T1000 (cell line): ENCODE measurements around the gene USP7.

Experiments used
- DNase-seq: peaks from one replicate; lab custom pipeline; 2025; ENCODE audit warnings: mixed read lengths; lab: John Stamatoyannopoulos, UW

USP7 gene

DNA sequence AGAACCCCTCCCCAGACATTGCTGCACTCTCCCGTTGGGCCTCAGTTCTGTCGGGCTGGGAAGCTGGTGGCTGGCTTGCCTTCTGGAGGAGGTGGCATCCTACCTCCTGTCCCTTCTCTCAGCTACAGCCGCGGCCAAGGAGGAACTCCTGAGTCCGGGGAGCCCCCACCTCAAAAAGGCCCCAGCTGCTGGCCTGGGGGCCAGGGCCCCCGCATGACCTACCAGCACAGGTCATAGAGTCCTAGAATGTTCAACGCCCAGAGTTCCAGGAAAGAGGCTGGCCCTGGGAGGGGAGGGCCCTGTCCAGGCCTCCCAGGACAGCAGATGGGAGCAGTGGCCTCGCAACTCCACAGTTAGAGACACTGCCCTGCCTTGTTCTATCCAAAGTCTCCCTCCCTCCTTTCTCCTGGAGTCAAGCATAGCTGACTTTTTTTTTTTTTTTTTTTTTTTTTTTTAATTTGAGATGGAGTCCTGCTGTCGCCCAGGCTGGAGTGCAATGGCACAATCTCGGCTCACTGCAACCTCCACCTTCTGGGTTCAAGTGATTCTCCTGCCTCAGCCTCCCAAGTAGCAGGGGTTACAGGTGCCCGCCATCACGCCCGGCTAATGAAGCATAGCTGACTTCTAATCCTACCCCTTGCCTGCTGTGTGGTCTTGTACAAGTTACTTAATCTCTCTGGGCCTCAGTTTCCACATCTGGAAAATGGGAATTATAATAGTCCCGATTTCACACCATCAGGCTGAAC, 102.0 kb downstream of the USP7 start:
- DNase-seq, result no peak

DNA sequence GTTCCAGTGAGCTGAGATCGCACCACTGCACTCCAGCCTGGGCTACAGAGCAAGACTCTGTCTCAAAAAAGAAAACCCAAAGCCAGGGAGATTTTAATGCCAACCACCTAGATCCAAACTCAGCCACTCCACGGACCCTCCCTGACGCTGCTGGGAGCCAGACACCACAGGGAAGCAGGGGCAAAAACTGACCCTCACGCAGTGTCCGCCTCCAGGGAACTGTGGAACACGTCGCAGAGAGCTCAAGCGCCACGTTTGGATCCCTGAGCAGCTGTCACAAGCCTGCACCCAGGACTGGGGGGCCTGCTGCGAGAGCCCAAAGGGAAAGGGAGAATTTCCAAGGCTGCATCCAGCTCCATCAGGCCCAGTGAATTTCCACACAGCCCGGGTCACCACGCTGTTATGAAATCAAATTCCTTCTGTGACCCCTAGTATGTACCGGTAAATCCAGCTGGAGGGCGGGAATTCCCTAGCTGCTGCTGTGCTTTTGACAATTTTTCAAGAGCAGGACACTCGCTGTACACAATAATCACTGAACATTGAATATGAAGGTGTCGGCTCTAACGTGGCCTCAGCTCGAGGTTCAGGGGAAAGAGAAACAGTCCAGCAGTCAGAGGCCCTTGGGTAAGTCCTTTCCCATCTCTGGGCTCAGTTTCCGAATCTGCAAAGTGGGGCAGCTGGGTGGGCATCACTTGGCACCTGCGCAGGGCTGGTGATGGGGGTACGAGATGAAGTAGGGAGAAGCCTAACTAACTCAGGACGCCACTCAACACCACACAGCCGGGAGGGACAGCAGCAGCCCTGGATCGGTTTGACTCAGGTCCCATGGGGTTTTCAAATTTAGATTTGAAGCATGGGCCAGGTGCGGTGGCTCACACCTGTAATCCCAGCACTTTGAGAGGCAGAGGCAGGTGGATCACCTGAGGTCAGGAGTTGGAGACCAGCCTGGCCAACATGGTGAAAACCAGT, 103.5 kb downstream of the USP7 start:
- DNase-seq, result no peak

DNA sequence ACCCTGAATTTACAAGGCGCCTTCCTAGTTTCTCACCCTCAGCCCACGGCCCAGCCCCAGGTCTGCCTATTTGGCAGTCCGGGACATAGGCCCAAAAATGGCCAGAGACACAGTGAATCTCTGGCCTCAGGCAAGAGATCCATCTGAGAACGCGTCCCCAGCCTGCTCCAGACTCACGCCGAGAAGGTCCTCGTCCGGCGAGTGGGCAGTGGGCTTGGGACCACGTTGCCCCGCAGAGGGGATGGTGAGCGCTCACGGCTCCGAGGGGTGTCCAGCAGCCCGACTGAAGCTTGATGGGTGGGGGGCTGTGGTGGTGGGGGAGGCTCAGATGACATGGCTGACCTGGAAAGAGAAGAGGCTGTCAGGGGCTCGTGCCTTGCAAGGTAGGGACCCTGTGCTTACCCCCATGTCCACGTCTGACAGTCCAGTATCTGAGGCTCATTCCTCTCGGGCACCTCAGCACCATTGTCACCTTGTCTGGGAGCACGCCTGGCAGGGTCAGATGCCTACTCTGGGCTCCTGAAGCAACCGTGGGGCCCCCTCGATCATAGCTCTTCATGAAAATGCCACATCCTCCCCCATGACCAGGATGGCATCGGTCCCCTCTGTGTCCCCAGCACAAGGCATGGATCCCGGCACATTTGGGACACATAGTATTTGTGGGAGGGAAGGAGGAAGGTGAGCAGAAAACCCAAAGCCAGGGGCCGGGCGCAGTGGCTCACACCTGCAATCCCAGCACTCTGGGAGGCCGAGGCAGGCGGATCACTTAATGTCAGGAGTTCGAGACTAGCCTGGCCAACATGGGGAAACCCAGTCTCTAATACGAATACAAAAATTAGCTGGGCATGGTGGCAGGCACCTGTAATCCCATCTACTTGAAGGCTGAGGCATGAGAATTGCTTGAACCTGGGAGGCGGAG, 104.5 kb downstream of the USP7 start:
- DNase-seq, result no peak

DNA sequence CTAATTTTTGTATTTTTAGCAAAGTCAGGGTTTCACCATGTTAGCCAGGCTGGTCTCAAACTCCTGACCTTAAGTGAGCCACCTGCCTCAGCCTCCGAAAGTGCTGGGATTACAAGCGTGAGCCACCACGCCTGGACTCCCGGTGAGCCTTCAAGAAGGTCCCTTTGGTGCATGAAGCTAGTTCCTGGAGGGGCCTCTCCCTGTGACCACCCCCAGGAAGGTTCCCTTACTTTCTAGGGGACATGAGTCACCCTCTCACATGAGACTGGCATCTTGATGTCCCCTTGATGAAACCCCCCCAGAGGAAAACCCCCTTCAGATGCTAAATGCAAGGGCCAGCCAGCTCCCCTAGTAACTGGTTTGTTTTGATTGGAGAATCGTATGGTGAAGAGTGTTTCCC, 107.7 kb downstream of the USP7 start:
- DNase-seq, result no peak

DNA sequence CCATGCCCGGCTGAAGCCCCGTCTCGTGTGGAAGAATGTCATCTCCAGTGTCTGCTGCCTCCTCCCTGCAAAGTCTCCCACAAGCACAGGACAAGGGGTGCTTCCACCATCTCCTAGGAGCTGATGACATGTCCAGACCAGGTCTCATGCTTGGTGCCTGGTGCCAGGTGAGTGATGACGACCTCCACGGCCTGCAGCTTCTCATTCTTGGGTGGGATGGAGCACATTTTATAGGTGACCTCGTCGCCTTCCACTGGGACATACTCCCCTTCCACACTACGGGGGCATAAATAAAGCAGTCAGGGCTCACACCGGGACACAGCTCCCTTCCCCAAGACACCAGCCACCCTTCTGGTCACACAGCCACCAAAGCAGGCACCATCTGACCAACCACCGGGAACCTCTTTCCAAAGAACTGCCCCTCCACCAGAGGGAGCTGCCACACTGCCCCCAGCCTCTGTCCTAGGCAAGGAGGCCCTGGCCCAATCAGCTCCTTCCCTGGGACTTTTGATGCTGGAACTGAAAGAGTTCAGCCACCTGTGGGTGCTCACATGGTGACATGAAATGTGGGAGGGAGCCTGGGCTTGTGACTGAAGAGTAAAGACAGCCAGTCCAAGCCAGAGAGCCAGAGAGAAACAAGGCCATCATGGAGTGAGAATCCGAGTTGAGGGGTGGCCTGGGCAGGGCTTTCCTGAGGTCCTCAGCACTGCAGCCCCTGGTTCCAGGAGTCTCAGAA, 108.5 kb downstream of the USP7 start:
- no peak for DNase-seq

DNA sequence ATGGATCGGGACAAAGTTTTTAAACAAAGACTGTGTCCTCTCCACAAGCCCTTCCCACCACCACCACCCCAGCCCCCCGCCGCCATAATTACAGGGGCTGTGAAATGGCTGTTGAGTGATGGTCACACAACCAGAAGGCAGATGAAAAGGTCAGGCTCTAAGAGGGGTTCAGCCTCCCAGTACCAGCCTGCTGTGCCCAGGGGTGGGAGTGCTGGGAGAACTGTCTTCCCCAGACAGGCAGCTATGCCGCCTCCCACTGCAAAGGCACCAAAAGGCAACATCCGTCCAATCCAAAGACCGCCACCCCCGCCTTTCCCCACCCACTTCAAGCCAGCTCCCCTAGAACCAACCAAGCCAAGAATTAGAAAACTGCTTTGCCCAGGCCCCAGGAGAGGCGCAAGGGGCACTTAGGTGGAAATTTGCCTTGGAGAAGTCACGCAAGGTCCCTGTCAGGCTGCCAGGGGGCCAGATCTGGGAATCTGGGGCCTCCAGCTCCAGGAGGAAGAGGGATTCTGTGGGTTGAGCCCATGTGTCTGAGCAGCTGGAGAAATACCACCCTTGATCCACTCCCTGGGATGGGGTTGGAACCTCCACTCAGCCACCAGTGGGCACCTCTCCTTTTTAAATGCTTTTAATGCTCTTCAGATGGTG, 109.3 kb downstream of the USP7 start:
- no peak for DNase-seq

DNA sequence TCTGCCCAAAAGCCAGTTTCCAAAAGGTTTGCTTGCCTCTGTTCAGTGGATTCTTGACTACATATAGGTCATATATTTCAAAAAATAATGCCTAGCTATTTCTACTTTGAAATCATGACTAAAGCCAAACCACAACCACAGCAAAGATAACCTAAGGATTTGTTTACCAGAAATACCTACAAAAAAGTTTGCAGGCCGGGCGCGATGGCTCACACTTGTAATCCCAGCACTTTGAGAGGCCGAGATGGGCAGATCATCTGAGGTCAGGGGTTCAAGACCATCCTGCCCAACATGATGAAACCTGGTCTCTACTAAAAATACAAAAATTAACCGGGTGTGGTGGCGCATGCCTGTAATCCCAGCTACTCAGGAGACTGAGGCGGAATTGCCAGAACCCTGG, 110.1 kb downstream of the USP7 start:
- no peak for DNase-seq

DNA sequence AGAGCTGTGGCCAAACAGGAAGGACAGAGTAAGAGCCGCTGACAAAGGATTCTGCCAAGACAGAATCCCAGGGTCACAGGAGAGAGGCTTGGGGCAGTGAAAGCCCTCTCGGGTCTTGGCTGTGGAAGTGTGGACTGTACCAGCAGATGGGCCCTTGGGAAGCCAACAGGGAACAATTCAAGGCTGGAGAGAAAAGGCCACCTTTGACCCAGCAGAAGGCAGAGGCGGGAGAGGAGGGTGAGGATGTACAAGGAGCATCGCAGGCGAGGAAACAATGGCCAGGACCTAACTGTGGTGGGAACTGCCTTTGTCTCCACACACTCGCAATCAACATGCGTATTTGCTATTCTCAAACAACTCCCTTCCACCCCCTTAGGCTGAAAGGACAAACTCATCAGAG, 110.6 kb downstream of the USP7 start:
- DNase-seq, result no peak

DNA sequence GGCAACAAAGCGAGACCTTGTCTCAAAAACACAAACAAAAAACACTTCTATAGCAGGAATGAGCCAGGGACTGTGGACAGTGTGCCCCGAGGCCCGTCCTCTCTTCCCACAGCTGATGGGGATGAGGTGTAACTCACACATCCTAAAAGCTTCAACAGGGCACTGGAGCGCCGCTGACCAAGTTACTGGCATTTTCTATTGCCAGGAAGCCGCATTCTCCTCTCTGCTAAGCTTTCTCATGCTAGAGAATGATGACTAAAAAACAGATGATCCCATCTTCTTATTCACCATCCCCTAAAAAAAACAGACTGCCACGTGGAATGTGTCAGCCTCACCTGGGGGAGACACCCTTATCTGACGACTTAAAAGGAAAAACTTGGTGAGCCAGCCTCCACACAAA, 111.2 kb downstream of the USP7 start:
- DNase-seq, result no peak

DNA sequence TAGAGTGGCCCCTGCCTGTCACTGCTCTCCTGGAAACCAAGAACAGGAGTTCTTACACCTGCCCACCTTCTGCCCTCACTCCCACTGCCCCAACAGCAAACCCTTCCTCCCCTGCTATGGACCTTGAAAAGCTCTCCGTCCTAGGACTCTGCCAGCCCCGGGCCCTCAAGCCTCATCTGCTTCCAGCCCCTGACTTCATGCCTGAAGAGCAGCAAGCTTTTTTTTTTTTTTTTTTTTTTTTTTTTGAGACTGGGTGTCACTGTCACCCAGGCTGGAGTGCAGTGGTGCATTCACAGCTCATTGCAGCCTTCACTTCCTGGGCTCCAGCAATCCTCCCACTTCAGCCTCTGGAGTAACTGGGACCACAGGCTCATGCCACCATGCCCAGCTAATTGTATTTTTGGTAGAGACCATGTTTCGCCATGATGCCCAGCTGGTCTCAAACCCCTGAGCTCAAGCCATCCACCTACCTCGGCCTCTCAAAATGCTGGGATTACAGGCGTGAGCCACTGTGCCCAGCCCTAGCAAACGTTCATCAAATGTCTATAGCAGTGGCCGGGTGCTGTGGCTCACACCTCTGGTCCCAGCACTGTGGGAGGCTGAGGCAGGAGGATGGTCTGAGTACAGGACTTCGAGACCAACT, 111.8 kb downstream of the USP7 start:
- DNase-seq, result no peak

DNA sequence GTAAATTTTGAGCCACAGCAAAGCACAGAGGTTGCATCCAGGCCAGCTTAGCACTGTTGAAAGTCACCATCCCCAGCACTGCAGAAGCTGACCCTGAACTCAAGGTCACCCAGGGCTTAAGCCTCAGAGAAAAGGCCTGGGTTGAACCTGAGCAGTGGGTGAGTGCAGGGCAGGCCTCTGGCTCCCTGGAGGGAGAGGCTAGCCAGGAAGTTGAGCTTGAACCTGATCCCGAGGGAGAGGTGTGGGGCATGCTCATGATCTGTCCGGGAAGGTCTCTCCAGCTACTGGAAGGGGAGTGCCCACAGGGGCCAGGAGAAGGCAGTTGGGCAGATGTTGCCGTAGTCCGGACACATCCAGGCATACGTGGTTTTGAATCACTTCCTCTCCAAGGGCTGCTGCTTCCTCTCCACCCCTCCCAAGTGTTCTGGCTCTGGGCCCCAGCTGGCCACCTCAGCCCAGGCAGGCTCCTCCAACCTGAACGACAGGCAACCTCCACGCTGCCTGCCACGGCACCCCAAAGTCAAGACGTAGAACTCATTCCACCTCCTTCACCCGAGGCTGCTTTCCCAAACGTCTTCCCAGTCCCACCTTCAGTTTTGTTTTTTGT, 113.3 kb downstream of the USP7 start:
- peak; percentile 47 for DNase-seq

DNA sequence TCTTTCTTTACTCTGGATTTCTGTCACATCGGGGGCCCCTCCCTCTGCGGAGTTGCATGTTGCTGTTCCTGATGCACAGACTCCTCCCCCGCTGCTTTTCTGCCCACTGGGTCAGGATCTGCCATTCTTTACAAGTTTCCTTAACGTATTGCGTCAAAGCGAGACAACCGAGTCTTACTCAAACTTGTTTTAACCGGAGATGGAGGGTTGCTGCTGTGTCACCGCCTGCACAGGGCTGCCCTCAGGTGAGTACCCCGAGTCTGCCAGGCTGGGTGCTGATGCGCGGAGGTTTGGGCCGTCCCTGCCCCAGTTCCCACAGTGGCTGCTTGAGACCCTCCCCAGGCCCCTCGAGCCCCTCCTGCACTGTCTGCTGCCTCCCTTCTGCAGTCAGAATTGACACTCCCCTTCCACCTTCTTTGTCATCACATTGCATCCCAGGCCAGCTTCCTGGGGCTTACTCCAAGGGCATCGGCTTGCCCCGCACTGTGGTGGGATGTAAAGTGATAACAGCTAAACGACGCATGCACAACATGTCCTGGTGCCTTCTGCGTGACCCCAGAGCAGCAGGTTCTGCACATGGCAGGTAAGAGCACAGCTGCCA, 114.2 kb downstream of the USP7 start:
- DNase-seq, result peak; percentile 54

DNA sequence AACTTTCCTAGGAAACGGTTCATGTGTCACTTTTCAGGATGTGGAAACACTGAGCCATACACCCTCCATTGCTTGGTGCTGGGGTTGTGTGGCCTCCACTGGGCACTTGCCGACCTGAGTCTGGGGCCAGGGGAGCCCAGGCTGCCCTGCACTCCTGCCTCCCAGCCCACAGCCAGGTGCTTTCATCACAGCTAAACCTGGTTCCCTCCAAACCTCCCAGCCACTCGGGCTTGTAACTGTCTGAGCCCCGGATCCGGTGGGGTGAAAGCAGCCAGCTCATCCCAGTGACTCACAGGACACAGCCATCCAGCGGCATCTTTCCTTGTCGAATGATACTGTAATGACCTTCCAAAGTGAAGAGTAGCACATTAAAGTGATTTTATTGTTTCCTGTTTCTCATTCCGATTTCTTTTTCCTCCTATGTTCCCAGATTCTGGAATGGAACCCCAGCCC, 114.7 kb downstream of the USP7 start:
- DNase-seq, result peak; percentile 54

DNA sequence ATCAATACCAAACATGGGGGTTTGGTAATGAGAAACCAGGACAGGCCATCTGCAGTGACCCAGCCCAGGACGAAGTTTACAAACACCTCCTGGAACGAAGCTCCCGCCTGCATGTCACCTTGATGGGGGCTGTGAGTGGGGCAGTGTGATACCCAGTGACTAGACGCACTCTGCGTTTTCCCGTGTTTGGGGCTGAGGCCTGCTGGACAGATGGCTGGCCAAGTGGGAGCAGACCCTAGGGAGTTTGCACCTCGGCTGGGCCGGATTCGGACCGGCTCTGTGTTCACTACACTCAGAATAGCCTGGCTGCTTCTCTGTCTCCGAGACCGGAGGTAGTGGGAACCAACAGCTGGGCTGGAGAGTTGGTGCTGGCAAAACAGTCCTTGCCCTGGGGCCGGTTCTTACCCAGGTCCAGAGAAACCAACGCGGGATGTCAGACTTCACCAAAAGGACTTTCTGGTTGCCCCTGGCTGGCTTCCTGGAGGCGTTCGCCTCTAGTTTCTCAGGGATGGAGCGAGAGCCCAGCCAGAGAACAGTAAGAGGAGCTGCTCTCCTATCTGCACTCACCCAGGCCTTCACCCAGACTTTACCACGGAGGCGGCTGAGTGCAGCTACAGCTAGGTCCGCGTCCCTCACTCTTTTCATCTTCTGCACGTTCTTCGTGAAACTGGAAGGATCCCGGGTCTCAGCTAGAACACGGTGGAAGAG, 115.3 kb downstream of the USP7 start:
- no peak for DNase-seq

DNA sequence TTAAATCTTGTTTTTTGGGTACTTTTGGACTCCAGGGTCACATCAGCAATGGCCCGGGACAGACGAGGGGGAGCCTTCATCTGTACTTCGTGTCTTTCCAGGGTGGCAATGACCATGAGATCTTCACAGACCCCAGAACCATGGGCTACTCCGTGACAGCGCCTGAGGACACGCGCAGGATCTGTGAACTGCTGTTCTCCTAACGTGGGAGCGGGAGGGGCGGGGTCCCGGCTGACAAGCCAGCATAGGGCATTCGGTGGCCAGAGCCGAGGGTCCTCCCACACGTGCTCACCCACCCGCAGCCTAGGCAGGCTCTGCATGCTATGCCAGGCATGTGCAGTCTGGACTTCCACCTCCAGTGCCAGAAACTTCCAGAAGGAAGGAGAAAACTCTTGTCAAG, 116.1 kb downstream of the USP7 start:
- no peak for DNase-seq

DNA sequence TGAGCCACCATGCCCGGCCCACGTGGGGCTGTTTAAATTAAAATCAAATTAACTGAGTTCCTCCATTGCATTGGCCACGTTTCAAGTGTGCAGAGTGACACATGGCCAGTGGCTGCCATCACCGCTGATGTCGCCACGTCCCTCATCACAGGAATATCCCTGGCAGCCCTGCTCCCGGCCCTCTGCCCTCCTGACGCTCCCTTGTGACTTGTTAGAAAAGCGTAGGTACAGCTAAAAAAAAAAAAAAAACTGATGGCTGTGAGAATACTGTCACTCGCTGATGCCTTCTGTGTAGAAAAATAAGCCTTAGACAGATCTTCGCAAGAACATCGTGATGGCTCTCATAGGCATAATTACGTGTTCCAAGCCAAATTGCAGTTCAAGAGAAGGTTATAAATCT, 116.6 kb downstream of the USP7 start:
- DNase-seq, result no peak

DNA sequence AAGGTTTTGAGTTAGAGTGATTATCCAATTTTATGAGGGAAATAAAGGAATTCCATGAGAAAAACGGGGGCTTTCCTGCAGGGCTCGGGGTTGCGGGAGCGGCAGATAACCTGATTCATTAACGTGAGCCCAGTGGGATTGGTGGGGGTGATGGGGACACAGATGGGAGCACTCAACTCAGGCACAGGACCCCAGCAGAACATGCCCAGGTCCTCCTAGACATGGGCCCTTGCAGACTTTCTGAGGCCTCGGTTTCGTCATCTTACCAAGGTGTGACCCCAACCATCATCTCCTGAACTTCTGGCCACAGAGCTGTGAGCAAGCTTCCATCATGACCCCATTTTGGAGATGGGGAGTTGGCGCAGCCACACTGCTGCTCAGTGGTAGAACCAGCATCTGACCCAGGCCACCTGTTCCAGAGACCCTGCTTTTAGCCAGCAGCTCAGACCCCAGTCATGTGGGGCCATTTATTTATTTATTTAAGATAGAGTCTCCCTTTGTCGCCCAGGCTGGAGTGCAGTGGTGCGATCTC, 117.2 kb downstream of the USP7 start:
- no peak for DNase-seq

DNA sequence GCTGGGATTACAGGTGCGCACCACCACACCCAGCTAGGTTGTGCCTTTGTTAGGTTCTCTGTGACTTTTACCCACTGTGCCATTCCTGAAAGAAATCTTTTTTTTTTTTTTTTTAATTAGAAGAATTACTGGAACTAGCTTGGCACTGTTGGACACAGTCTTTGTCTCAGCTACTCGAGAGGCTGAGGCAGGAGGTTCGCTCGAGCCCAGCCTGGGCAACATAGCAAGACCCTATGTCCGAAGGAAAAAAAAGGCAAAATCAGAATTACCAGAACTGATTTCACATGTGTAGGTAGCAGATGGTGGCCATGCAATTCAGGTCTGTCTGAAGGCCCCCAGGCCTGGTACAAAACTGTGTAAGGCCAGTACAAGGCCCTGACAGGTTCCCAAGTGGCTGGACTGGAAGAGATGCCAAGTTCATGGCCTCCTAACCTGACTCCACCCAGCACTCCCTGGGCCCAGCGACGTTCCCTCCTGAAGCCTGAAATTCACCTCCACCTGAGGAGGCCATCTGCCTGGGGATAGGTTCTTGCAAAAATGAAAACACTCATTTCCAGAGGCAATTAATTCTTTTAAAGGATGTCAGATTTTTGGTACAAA, 117.9 kb downstream of the USP7 start:
- DNase-seq, result no peak
